TTC549 (cell line): Measurements from ENCODE around the gene FHIP1B.

Experiments
- FAIRE-seq: peaks from 2 replicates; lab custom pipeline; 2012; peaks lifted over from hg19 to GRCh38; lab: Jason Lieb, UNC

Gene FHIP1B

DNA sequence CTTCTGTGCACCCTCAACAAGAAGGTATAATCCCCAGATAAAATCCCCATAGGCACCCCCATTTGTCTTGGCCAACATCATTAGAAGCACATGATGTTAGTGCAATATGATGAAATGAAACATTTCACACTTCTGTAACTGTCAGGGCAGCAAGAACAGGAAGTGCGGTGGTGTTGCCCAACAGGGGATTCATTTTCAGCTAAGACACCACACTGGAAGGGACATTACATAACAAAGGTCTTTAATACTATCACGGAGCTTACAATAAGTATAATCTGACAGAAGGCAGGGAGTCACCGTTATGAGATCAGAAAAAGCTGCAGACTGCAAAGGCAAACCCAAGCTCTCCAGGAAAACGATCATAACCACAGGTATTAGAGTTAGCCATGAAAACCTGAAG, 33.5 kb downstream of the FHIP1B start:
- FAIRE-seq = no peak

DNA sequence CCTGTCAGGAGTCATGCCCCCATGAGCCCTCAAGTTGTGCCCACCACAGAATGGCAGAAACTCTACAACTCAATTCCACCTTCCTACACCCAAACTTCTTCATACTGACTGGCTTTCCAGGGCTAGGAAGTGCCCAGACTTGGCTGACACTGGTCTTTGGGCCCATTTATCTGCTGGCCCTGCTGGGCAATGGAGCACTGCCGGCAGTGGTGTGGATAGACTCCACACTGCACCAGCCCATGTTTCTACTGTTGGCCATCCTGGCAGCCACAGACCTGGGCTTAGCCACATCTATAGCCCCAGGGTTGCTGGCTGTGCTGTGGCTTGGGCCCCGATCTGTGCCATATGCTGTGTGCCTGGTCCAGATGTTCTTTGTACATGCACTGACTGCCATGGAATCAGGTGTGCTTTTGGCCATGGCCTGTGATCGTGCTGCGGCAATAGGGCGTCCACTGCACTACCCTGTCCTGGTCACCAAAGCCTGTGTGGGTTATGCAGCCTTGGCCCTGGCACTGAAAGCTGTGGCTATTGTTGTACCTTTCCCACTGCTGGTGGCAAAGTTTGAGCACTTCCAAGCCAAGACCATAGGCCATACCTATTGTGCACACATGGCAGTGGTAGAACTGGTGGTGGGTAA, 35.1 kb downstream of the FHIP1B start, which contains the start of gene OR52W1:
OR52W1 (plus strand) TSS at position 51 of the 637 bp plus-strand sequence; CDS start at position 51, 0 bp downstream.
- FAIRE-seq = no peak

DNA sequence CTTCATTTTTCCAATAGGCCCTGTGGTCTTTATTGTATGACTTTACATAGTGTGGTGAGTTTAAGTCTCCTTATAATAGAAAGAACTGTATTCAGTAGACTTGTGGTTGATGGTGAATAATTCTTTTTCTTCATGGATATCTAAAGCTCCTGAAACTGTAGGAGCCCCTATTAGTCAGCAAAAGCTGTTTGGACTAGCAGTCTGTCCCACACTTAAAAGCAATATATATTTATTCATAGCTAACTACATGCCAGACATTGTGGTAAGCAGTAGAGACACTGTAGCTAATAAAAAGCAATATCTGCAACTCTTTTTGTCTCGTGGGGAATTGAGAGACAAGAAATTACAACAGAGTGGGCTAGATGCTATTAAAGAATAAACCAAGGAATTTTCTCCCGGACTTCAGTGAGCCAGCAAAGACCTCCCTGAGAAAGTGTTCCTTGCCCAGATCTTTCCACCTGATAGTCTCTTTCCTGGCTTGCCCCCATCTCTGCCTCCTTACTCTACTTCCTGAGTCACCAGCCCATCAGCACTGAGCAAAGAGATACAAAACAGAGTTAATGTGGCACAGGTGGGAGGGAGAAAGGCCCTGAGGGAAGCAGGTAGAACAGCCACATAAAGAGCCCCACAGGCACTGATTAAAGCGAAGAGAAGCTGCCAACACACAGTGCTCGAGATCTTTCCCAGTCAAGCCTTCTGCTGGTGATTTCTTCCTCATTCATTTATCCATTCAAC, 36.8 kb downstream of the FHIP1B start:
- FAIRE-seq = no peak

DNA sequence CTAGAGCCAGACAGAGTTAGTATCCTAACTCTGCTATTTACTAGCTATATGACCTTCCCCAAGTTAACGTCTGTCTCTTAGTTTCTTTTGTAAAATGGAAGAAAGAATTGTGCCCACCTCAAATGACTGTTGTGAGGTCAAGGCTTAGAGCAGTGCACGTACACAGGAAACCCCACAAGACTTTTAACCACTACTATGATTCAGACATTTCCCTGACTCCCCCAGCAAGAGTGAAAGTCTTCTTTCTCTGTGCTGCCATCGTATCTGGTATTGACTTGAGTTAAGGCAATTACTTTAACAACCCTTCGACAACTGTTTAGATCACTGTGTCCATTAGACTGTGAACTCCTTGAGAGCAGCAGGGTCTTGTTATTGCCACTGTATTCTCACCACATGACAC, 38.0 kb downstream of the FHIP1B start:
- no peak for FAIRE-seq

DNA sequence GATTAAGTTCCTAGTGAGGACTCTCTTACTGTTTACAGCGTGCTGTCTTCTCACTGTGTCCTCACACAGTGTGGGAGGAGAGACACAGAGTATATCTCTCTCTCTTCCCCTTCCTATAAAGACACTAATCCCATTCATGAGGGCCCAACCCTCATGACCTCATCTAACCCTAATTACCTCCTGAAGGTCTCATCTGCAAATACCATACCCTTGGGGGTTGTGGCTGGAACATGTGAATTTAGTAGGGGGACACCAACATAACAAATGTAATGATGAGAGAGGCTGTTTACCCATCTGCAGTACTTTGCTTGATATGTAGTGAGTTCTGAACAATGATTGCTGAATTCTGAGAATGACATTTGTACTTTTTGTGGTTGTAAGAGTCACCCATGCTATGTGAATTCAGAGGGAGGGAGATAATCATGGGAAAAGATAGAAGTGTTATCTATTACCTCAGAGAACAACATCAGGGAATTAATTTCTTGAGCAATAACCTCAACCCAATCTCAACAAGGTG, 40.3 kb downstream of the FHIP1B start:
- FAIRE-seq = no peak

DNA sequence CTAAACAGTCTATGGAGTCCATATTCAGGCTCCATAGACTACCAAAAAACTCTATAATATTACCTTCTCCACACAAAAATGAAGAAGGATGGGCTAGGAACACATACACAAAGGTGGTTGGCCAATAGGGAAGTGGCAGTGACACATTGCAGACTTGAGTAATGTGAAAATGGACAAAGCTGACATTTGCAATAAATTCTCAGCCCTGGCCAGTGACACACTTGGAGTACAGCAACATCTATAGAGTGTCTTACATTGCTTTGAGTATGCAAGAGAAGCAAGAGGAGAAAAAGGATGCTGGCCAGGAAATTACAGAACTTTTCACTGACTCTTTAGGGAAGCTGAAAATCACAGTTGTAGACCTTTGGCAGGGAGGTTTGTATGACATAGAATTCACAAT, 42.7 kb downstream of the FHIP1B start:
- FAIRE-seq = no peak

DNA sequence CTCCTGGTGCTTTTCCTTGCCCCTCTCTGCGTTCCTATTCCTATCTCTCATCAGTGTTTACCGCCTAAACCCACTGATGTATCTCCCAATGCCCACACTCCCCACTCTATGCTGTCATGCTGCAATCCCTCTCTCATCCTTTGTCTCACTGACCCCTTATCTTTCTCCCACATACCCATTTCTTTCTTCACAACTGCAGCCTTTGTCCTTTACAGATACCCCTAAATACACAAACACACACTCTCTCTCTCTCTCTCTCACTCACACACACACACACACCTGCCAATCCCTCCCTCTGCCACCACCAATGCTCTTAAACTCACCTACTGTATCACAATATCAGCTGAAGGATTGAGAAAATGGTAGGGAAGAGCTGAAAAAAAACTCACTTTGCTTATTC, 59.0 kb downstream of the FHIP1B start:
- FAIRE-seq = no peak

DNA sequence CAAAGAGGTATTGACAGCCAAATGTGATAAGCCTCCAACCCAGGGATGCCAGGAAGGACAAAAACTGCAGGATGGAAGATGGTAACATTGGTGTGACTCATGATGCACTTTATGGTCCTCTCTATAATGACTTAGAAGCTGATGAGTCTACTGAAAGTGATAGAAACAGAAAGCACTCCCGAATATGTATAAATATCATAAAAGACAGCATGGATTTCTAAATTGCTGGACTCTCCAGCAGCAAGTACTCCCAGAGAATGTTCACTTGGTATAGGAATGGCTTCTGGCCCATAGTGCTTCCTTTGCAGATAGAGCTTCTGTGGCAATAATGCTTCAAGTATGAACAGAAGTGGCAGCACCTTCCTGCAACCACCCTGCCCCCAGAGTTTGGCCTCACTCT, 64.2 kb downstream of the FHIP1B start, which contains the start of gene OR52B2:
OR52B2 (minus strand) TSS at position 101 of the 400 bp plus-strand sequence; CDS start at position 101, 0 bp downstream.
- FAIRE-seq = no peak
